Naive thymus-derived CD8-positive, alpha-beta T cell (primary cell): Measurements from ENCODE around the gene CTTNBP2. TPM values are rescaled to one million over a fixed set of nuclear protein-coding genes. Genes with fewer than 3 reads are reported as not detected.

Source experiments
- ATAC-seq, 2 donors: fragments of 150-1000 bp; cut with Tn5 transposase in 1 of 2; sonication (Bioruptor Pico), chemical (Tn5 transposase) in 1 of 2; 1 replicate in 1 of 2; 2 replicates in 1 of 2; pipeline ENCODE4 v1.10.0; 2021; ENCODE audit warnings: mild to moderate bottlenecking in 2 of 2, moderate library complexity in 2 of 2
- POLR2A ChIA-PET: fragments of 350-600 bp; sonication (Branson Sonifier 250); formaldehyde crosslinking; loops from one replicate; lab custom pipeline; 2021; ENCODE audit warnings: antibody characterized with exemption; lab: Charles Lee
- DNase-seq, 10 donors: peaks; one replicate each; pipeline versions ENCODE4 v3.0.0 to v3.0.0-alpha.2; 2020 to 2022
- H3K27ac Mint-ChIP-seq, 10 donors: one replicate each; pipeline ENCODE4 v1.8.0; 2020 to 2022; ENCODE audit warnings: mild to moderate bottlenecking in 10 of 10, mixed read lengths in 10 of 10, moderate library complexity in 4 of 10, inconsistent platforms in 1 of 10
- H3K27me3 Mint-ChIP-seq, 5 donors: one replicate each; pipeline ENCODE4 v1.8.0; 2021 to 2022; ENCODE audit warnings: mixed read lengths in 5 of 5
- H3K36me3 Mint-ChIP-seq, 3 donors: one replicate each; pipeline ENCODE4 v1.8.0; 2020 to 2022; ENCODE audit warnings: mixed read lengths in 3 of 3, mild to moderate bottlenecking in 2 of 3, inconsistent platforms in 1 of 3
- H3K4me1 Mint-ChIP-seq, 4 donors: one replicate each; pipeline ENCODE4 v1.8.0; 2021 to 2022; ENCODE audit warnings: mixed read lengths in 4 of 4
- H3K4me3 Mint-ChIP-seq, 10 donors: one replicate each; pipeline ENCODE4 v1.8.0; 2020 to 2022; ENCODE audit warnings: mild to moderate bottlenecking in 10 of 10, mixed read lengths in 10 of 10, moderate library complexity in 6 of 10, inconsistent platforms in 1 of 10
- H3K9me3 Mint-ChIP-seq, 9 donors: one replicate each; pipeline ENCODE4 v1.8.0; 2020 to 2022; ENCODE audit warnings: mixed read lengths in 9 of 9, mild to moderate bottlenecking in 3 of 9, inconsistent platforms in 1 of 9, moderate library complexity in 1 of 9
- polyA plus RNA-seq, 3 donors: library from polyadenylated mRNA; unstranded; fragments of 300-500 nt; fragmentation: Illumina TruSeq; gene quantifications; one replicate each; pipeline ENCODE4 v1.2.3, GENCODE V29; 2021
- total RNA-seq, 8 experiments: library from RNA in 2 of 8; stranded (reverse) in 2 of 8; gene quantifications; one replicate each; pipeline ENCODE4 v1.2.3 and lab custom pipeline; 2021 to 2026

Gene CTTNBP2
- total and polyA plus RNA-seq, 5 experiments from 2014 or later, result 0.05 TPM; not detected in 4

DNA sequence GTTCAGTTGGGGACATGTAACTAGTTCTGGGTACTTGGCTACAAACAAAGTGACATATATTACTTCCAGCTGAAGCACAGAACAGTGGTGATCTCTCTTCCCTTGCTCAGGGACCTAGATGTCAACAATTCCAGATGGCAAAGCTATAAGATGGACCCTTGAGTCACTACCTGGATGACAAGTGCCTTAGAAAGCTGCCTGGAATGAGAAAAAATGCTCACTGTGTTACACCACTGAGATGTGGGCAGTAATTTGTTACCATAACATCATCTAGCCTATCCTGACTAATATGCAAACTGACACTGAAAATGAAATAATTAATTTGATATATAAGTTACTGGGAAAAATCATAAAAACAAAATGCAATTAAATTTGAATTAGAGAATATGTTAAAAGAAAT, 16.4 kb upstream of the CTTNBP2 start:
- ATAC-seq, result no peak

GRCh38 chr7:117888627-117889026, 15.4 kb upstream of the CTTNBP2 start:
- Mint-ChIP-seq H3K36me3 (no peaks in the 10 kb centered on the region), H3K27ac (no peak overlapping the region), H3K27me3 (peaks cover 0 to 4% (median 0%) of the 10 kb centered on the region in 5 donors), H3K4me3 (no peak overlapping the region), H3K4me1 (no peaks in the 10 kb centered on the region), H3K9me3 (no peaks in the 10 kb centered on the region)
- POLR2A ChIA-PET, result no interaction called here
- ATAC-seq (no peak), DNase-seq (no peak)

More for the DNA sequence above, 16.4 kb upstream of the CTTNBP2 start:
- DNase-seq, result no peak
- Mint-ChIP-seq H3K36me3 (no peaks in the 10 kb centered on the region), H3K9me3 (peaks cover 0 to 1% (median 0%) of the 10 kb centered on the region in 9 donors), H3K4me1 (no peaks in the 10 kb centered on the region), H3K27ac (no peak overlapping the region), H3K27me3 (peaks cover 0 to 6% (median 0%) of the 10 kb centered on the region in 5 donors), H3K4me3 (no peak overlapping the region)
- POLR2A ChIA-PET, result no interaction called here

DNA sequence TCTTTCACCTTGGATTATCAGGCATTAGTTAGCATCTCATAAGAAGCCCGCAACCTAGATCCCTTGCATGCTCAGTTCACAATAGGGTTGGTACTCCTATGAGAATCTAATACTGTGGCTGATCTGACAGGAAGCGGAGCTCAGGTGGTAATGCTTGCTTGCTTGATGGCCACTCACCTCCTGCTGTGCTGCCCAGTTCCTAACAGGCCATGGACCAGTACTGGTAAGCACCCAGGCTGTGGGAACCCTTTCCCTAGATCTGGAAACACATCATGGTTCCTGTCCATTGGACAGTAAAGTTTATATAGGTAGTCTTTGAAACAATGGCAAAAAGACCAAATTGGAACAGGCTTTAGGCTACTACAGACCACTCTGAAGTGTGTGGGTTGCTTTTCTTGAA, 9.4 kb upstream of the CTTNBP2 start:
- Mint-ChIP-seq H3K4me3 (no peak overlapping the region), H3K27me3 (peaks cover 0 to 12% (median 4%) of the 10 kb centered on the region in 5 donors), H3K36me3 (no peaks in the 10 kb centered on the region), H3K9me3 (peaks cover 0 to 6% (median 0%) of the 10 kb centered on the region in 9 donors), H3K4me1 (no peaks in the 10 kb centered on the region), H3K27ac (no peak overlapping the region)
- DNase-seq (no peak), ATAC-seq (no peak)
- POLR2A ChIA-PET, result no interaction called here

- POLR2A ChIA-PET, result no interaction called here
- Mint-ChIP-seq H3K27me3 (peaks cover 21 to 41% (median 39%) of the 10 kb centered on the region in 5 donors), H3K9me3 (peaks cover 0 to 4% (median 0%) of the 10 kb centered on the region in 9 donors), H3K36me3 (peaks cover 0 to 15% (median 7%) of the 10 kb centered on the region in 3 donors), H3K4me3 (no peak overlapping the region), H3K4me1 (peaks cover 8 to 18% (median 14%) of the 10 kb centered on the region in 4 donors), H3K27ac (no peak overlapping the region)
- DNase-seq (no peak), ATAC-seq (no peak)
Observed at GRCh38 chr7:117876761-117877160, 3.5 kb upstream of the CTTNBP2 start.

GRCh38 chr7:117875566-117875965, 2.3 kb upstream of the CTTNBP2 start:
- Mint-ChIP-seq H3K4me3 (peak overlapping the region in 2 of 10 donors; percentile 29 to 48), H3K36me3 (peaks cover 0 to 15% (median 7%) of the 10 kb centered on the region in 3 donors), H3K4me1 (peaks cover 8 to 18% (median 16%) of the 10 kb centered on the region in 4 donors), H3K27me3 (peaks cover 24 to 53% (median 44%) of the 10 kb centered on the region in 5 donors), H3K9me3 (peaks cover 0 to 6% (median 0%) of the 10 kb centered on the region in 9 donors), H3K27ac (no peak overlapping the region)
- DNase-seq (no peak), ATAC-seq (no peak)
- POLR2A ChIA-PET, result no interaction called here

DNA sequence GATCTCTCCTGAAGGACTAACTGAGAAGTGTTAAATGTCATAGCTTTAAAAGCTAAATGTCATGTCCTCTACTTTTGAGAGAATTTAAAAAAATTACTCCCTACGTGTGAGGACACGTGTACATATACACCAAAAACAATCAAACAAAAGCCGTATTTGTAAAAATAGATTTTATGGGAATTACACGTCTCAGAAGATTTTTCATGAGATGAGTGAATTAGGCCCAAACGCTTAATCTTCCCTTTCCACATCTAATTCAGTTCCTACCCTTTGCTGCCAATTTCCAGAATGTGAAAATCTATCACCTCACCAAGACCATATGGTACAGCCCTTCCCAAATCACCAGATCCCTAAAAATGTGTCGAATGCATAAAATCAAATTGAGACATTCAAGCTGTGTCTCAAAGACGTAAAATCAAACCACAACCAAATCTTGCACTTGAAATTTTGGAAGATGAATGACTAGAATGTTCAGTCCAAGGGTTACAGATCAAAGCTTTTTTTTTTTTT, 1.0 kb upstream of the CTTNBP2 start:
- Mint-ChIP-seq H3K4me1 (peaks cover 8 to 18% (median 16%) of the 10 kb centered on the region in 4 donors), H3K27me3 (peaks cover 24 to 65% (median 36%) of the 10 kb centered on the region in 5 donors), H3K9me3 (peaks cover 0 to 6% (median 0%) of the 10 kb centered on the region in 9 donors), H3K27ac (peak overlapping the region in 1 of 10 donors; percentile 15), H3K4me3 (peak overlapping the region; percentile 25 to 84 (median 72)), H3K36me3 (peaks cover 0 to 15% (median 7%) of the 10 kb centered on the region in 3 donors)
- DNase-seq, result no peak
- POLR2A ChIA-PET, result no interaction called here
- ATAC-seq, result no peak

DNA sequence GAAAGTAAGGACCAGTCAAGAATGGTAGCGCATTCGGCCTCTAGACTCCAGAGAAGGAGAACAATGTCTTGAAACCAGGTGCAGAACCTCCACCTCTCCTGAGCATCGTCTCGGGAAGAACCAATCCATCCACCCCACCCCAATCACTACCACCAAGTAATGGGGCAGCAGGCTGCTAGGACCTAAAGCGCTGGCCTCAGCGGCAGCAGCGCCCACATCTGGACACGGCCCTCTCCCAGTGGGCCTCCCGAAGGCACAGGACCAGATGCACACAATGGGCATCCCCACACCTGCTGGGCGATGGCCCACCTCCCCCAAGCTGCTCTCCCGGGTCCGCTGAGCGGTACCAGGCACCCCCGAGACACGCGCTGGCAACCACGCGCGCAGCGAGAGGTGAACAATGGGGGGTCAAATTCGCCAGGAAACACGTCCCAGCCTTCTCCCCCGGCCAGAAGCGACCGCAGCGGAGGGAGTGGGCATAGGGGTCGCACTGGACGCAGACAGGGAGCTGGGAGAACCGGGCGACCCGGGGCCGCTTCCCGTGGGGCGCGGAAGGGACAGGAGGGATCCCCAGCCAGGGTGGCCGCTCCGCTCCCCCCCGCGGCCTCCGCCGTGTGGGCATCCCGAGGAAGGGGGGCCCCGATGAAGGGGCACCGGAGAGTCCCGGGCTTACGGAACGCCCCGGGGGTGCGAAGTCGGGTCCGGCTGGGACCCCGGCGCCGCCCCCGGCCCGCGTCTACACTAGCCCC, 506 bp downstream of the CTTNBP2 start:
- H3K4me1 Mint-ChIP-seq, result peaks cover 8 to 18% (median 16%) of the 10 kb centered on the region in 4 donors
- ATAC-seq, result no peak
- no peak overlapping the region for H3K27ac Mint-ChIP-seq
- peaks cover 25 to 65% (median 41%) of the 10 kb centered on the region in 5 donors for H3K27me3 Mint-ChIP-seq
- peak in 1 of 10 donors; percentile 3 for DNase-seq
- POLR2A ChIA-PET, result no interaction called here
- peaks cover 0 to 15% (median 7%) of the 10 kb centered on the region in 3 donors for H3K36me3 Mint-ChIP-seq
- peaks cover 0 to 5% (median 0%) of the 10 kb centered on the region in 9 donors for H3K9me3 Mint-ChIP-seq
- H3K4me3 Mint-ChIP-seq, result peak overlapping the region; percentile 15 to 69 (median 50)

- Mint-ChIP-seq H3K9me3 (peaks cover 0 to 5% (median 0%) of the 10 kb centered on the region in 9 donors), H3K4me3 (peak overlapping the region in 9 of 10 donors; percentile 15 to 69 (median 51)), H3K36me3 (peaks cover 0 to 15% (median 7%) of the 10 kb centered on the region in 3 donors), H3K27me3 (peaks cover 28 to 65% (median 41%) of the 10 kb centered on the region in 5 donors), H3K4me1 (peaks cover 8 to 18% (median 16%) of the 10 kb centered on the region in 4 donors), H3K27ac (peak overlapping the region in 1 of 10 donors; percentile 71)
- DNase-seq, result no peak
- no peak for ATAC-seq
- POLR2A ChIA-PET, result no interaction called here
Observed at GRCh38 chr7:117871778-117872538, 1.3 kb downstream of the CTTNBP2 start.

GRCh38 chr7:117871401-117871777, 1.9 kb downstream of the CTTNBP2 start:
- Mint-ChIP-seq H3K27me3 (peaks cover 28 to 64% (median 41%) of the 10 kb centered on the region in 5 donors), H3K9me3 (peaks cover 0 to 5% (median 0%) of the 10 kb centered on the region in 9 donors), H3K4me1 (peaks cover 8 to 18% (median 16%) of the 10 kb centered on the region in 4 donors), H3K4me3 (peak overlapping the region in 1 of 10 donors; percentile 18), H3K27ac (no peak overlapping the region), H3K36me3 (peaks cover 0 to 15% (median 7%) of the 10 kb centered on the region in 3 donors)
- DNase-seq, result no peak
- no peak for ATAC-seq
- POLR2A ChIA-PET, result no interaction called here

- DNase-seq (no peak), ATAC-seq (no peak)
- peaks cover 0 to 15% (median 7%) of the 10 kb centered on the region in 3 donors for H3K36me3 Mint-ChIP-seq
- H3K4me3 Mint-ChIP-seq, result no peak overlapping the region
- POLR2A ChIA-PET, result no interaction called here
- H3K4me1 Mint-ChIP-seq, result peaks cover 8 to 18% (median 16%) of the 10 kb centered on the region in 4 donors
- H3K27me3 Mint-ChIP-seq, result peaks cover 24 to 56% (median 38%) of the 10 kb centered on the region in 5 donors
- peaks cover 0 to 5% (median 0%) of the 10 kb centered on the region in 9 donors for H3K9me3 Mint-ChIP-seq
- no peak overlapping the region for H3K27ac Mint-ChIP-seq
Observed at GRCh38 chr7:117870448-117871130, 2.7 kb downstream of the CTTNBP2 start.

- H3K4me1 Mint-ChIP-seq, result peaks cover 8 to 18% (median 14%) of the 10 kb centered on the region in 4 donors
- no peak overlapping the region for H3K4me3 Mint-ChIP-seq
- H3K27me3 Mint-ChIP-seq, result peaks cover 20 to 44% (median 34%) of the 10 kb centered on the region in 5 donors
- H3K36me3 Mint-ChIP-seq, result peaks cover 0 to 7% (median 4%) of the 10 kb centered on the region in 3 donors
- no peak overlapping the region for H3K27ac Mint-ChIP-seq
- ATAC-seq (no peak), DNase-seq (no peak)
- H3K9me3 Mint-ChIP-seq, result peaks cover 0 to 4% (median 0%) of the 10 kb centered on the region in 9 donors
- POLR2A ChIA-PET, result no interaction called here
Observed at GRCh38 chr7:117869374-117869773, 3.9 kb downstream of the CTTNBP2 start.

DNA sequence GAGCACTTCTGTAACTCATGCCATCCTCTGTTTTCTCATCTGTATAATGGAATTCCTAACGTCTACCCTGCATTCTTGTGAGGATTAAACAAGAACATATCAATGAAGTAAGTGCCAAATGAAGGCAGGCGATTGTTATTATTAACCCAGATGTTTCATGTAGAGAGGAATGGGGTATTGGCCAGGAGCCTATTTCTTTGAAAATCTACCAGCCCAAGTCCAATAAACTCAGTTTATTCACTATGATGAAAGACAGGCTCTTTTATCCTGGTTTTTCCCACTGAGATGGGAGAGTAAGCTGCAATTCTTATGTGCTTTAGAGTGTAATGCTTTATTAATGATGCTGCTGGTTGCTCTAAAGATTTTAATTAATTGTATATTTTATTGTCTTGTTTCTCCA, 9.6 kb downstream of the CTTNBP2 start:
- POLR2A ChIA-PET, result no interaction called here
- Mint-ChIP-seq H3K9me3 (peaks cover 0 to 4% (median 0%) of the 10 kb centered on the region in 9 donors), H3K4me3 (no peak overlapping the region), H3K27ac (no peak overlapping the region), H3K36me3 (no peaks in the 10 kb centered on the region), H3K27me3 (peaks cover 0 to 17% (median 16%) of the 10 kb centered on the region in 5 donors), H3K4me1 (no peaks in the 10 kb centered on the region)
- ATAC-seq (no peak), DNase-seq (no peak)
